ENCODE results near the gene NHSL1.
"Not testable (repeated sequence)": the region's sequence is repeated elsewhere in the genome, so short reads cannot be mapped to it uniquely, and the experiment has no call there.

NHSL1 gene

DNA sequence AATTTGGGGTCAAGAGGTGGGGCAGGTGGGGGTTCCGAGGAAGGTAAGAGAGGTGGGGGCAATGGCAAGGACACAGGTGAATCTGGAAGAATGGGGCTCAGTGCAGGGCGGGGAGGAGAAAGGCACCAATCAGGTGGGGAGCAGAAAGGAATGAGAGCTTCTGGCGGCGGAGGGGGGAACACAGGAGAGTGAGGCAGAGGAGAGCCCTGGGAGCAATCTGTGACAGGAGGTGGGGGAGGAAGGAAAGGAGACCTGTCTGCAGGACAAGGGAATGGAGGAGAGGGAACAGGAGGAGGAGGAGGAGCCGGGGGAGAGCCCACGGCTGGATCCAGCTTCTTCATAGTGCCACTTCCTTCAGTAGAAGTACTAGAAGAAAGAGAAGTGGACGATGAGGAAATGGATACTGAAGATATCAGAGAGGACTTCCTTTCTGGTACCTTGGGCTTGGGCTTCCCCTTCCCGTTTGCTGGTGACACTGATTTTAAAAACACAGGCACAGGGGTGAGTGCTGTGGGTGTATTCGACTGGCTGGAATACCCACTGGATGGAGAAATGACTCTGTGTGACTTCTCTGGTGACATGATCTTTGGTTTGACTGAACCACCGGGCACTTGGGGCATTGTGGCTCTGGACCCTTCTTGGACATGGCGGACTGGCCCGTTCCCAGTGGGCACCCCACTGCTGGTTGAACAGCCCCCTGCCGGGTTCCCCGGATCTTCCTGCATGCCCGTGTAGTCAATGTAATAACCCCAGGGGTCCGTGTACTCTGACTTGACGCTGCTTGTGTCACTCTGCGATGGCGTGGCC lies 67.8 kb downstream of the NHSL1 start:
- TF ChIP-seq, protein P1, sequence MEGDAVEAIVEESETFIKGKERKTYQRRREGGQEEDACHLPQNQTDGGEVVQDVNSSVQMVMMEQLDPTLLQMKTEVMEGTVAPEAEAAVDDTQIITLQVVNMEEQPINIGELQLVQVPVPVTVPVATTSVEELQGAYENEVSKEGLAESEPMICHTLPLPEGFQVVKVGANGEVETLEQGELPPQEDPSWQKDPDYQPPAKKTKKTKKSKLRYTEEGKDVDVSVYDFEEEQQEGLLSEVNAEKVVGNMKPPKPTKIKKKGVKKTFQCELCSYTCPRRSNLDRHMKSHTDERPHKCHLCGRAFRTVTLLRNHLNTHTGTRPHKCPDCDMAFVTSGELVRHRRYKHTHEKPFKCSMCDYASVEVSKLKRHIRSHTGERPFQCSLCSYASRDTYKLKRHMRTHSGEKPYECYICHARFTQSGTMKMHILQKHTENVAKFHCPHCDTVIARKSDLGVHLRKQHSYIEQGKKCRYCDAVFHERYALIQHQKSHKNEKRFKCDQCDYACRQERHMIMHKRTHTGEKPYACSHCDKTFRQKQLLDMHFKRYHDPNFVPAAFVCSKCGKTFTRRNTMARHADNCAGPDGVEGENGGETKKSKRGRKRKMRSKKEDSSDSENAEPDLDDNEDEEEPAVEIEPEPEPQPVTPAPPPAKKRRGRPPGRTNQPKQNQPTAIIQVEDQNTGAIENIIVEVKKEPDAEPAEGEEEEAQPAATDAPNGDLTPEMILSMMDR (IDR thresholded peaks at IDR 0.05; ENCODE audit: low read depth, low read length) = no peak
- DNase-seq (ENCODE audit: low read depth in 2 of 2) = no peak
- no peak overlapping the region for H3K4me3 ChIP-seq (replicated peaks in 1 of 2; ENCODE audit: low read depth in 2 of 2, low read length in 2 of 2)

DNA sequence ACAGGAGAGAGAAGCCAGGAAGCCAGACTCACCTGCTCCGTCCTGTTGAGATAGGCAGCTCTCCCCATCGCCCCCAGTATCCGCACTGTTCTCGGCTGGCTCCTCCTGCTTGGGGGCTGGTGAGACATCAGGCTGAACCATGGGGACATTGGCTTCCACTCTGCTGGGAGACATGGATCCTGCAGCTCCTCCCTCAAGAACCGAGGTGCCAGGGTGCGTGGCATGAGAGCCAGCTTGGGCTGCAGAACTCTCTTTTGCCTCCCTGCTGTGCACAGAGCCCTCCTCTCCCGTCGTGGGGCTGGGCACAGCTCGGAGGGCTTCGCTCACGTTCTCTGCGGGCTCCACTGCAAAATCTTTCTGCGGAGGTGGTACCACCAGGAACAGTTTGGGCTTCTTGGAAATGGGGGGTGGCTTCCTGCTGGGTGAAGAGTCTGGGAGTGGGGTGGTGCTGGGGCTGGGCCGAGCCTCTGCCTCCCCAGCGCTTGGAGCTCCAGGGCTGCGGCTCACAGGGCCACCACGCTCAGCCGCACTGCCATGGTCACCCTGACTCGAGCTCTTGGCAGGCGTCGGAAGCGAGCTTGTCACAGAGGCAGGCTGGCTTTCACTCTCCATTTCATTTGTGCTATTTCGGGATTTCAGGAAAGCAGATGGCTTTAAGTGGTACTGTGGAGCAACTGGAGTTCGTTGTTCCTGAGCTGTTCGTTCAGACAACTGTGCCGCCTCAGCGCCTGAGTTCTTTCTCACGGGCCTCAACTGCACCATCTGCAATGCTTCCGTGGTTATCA lies 68.7 kb downstream of the NHSL1 start:
- no peak for DNase-seq (ENCODE audit: low read depth in 2 of 2)
- H3K4me3 ChIP-seq (replicated peaks in 1 of 2; ENCODE audit: low read depth in 2 of 2, low read length in 2 of 2) = no peak overlapping the region
- TF ChIP-seq, protein P1 (IDR thresholded peaks at IDR 0.05; ENCODE audit: low read depth, low read length) = no peak

DNA sequence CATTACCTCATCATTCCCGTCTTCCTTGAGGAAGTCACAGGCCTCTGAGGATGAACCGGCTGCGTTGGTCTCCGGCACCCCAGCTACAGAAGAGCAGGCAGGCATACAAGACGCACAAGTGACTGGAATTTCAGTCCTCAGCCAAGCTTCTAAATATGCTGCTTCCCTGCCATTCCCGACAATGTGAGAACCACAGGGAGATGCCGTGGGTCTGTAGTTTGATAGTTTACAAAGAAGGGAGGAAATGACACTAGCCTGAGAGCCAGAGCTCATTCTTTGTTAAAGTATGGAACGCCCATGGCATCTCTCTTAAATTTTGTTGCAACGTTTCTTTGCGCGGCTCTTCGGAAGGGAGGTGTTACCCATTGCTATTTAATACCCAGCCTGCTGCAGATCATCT lies 69.5 kb downstream of the NHSL1 start:
- H3K4me3 ChIP-seq (replicated peaks in 1 of 2; ENCODE audit: low read depth in 2 of 2, low read length in 2 of 2) = no peak overlapping the region
- TF ChIP-seq, protein P1 (IDR thresholded peaks at IDR 0.05; ENCODE audit: low read depth, low read length) = no peak
- DNase-seq (ENCODE audit: low read depth in 2 of 2) = no peak

DNA sequence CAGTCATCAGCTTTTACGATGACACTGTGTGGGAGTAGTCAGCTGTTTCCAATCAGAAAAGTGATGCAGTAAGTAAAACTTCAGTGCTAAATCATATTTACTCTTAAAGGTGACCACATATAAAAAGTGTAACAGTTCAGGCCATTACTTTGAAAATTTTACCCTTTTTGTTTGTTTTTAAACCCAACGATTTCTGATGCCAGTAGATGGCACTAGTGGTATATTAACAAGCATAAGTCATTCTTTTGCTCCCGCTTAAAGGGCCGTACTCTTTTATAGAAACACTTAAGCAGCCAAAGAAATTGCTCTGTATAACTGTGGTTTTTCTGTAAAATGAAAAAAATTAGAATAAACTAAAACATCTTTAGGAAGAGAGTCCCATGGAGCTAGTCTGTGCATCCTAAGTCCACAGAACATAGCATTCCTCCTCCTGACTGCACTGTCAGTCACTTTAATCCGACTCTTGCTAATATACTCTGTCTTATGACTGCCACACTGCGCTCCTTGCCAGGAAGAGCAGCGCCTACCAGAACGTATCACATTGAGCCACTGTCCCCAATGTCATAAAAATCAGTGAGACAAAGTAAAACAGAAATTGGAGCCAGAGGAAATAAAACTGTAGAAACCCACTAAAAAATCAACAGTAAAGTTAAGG lies 70.2 kb downstream of the NHSL1 start:
- no peak overlapping the region for H3K4me3 ChIP-seq (replicated peaks in 1 of 2; ENCODE audit: low read depth in 2 of 2, low read length in 2 of 2)
- DNase-seq (ENCODE audit: low read depth in 2 of 2) = peak; percentile 80 to 82
- TF ChIP-seq, protein P1 (IDR thresholded peaks at IDR 0.05; ENCODE audit: low read depth, low read length) = peak; percentile 56

DNA sequence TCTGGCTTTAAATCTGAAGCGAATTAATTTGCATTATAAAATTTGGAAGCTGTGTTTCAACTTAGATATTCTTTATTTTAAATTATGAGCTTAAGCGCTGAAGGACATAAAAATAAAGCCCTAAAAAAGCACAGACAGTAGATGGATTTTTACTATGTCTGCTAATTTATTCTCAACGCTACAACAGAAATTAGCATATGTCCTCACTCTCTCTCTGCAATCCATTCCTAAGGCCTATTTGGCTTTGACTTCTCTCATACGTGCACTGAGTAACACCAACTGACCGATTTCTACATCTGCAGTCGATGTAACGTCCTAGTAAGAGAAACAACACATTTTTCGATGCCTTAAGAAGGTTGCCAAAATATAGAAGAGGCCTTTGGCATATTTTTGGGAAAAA lies 71.6 kb downstream of the NHSL1 start:
- no peak overlapping the region for H3K4me3 ChIP-seq (replicated peaks in 1 of 2; ENCODE audit: low read depth in 2 of 2, low read length in 2 of 2)
- TF ChIP-seq, protein P1 (IDR thresholded peaks at IDR 0.05; ENCODE audit: low read depth, low read length) = no peak
- no peak for DNase-seq (ENCODE audit: low read depth in 2 of 2)

DNA sequence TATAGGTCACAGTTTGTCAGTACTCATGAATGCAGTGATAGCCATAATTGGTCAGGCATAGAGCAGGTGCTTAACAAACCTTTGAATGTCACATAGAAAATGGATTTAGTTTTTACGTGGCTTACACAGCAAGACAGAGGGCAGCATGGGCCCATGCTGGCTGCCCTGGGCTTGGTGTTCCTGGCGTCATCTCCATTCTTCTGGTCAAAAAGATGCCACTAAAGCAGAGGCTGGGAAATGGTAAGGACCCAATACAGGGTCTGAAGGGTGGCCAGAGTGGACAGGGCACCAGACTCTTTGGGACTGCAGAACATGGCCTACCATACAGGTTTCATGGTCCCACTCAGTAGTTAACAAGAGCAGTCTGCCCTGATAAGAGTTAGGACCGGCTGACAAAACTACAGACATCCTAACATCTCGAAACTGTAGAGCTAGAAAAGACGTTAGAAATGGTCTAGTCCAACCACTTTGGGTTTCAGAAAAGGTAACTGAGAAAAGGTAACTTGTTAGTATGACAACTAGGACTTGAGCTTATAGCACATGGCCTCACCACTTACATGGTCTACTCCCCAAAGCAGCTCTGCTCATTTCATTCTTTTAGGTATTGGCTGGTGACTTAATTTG lies 72.7 kb downstream of the NHSL1 start:
- TF ChIP-seq, protein P1 (IDR thresholded peaks at IDR 0.05; ENCODE audit: low read depth, low read length) = no peak
- no peak for DNase-seq (ENCODE audit: low read depth in 2 of 2)
- H3K4me3 ChIP-seq (replicated peaks in 1 of 2; ENCODE audit: low read depth in 2 of 2, low read length in 2 of 2) = no peak overlapping the region

DNA sequence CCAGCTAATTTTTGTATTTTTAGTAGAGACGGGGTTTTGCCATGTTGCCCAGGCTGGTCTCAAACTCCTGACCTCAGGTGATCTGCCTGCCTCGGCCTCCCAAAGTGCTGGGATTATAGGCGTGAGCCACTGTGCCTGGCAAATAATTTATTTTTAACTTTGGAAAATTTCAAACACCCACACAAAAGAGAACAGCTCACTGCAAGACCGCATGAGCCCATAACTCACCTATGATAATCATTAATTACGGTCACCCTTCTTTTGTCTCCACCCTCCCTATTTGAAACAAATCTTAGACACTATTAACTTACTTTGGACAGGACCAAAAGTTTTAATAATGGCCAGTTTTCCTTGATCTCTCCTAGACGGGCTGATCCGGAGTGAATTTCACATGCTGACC lies 74.0 kb downstream of the NHSL1 start:
- not testable (repeated sequence) for H3K4me3 ChIP-seq (replicated peaks in 1 of 2; ENCODE audit: low read depth in 2 of 2, low read length in 2 of 2); DNase-seq (ENCODE audit: low read depth in 2 of 2)

Data from cardiac fibroblast (primary cell).